Esophagus squamous epithelium (tissue), 5 donors: ENCODE measurements around the gene REC114. TPM values are rescaled to one million over a fixed set of nuclear protein-coding genes. Genes with fewer than 3 reads are reported as not detected.

Source experiments
- DNase-seq: peaks from one replicate; lab custom pipeline; 2025; lab: John Stamatoyannopoulos, UW
- H3K27ac ChIP-seq, 4 donors: fragments of 200-600 bp; sonication (generic); one replicate each; pipeline ENCODE4 v1.5.1; 2016 to 2019; ENCODE audit warnings: mild to moderate bottlenecking in 1 of 4
- H3K27me3 ChIP-seq, 4 donors: fragments of 200-600 bp; sonication (generic); 1 replicate in 3 of 4; 2 replicates in 1 of 4; pipeline versions ENCODE4 v1.5.1 to v1.6.0; 2017 to 2021; ENCODE audit warnings: antibody characterized with exemption in 1 of 4
- H3K36me3 ChIP-seq, 3 donors: fragments of 200-600 bp; sonication (generic); one replicate each; pipeline ENCODE4 v1.5.1; 2016 to 2019
- H3K4me1 ChIP-seq, 3 donors: fragments of 200-600 bp; sonication (generic); one replicate each; pipeline ENCODE4 v1.5.1; 2017 to 2019
- H3K4me3 ChIP-seq, 4 donors: fragments of 200-600 bp; sonication (generic); 1 replicate in 3 of 4; 2 replicates in 1 of 4; pipeline ENCODE4 v1.5.1; 2016 to 2019; ENCODE audit warnings: mild to moderate bottlenecking in 2 of 4, moderate library complexity in 1 of 4
- H3K9me3 ChIP-seq, 3 donors: fragments of 200-600 bp; sonication (generic); one replicate each; pipeline ENCODE4 v1.5.1; 2016 to 2019
- CTCF ChIP-seq, 6 experiments: fragments of 450-650 bp in 4 of 6; fragments of 200-600 bp in 2 of 6; sonication (generic) in 2 of 6; IDR thresholded peaks; one replicate each; pipeline ENCODE4 v1.5.1; 2016 to 2019; ENCODE audit warnings: antibody characterized with exemption in 6 of 6, mild to moderate bottlenecking in 4 of 6, moderate library complexity in 4 of 6
- POLR2A ChIP-seq, 4 donors: fragments of 450-650 bp; IDR thresholded peaks; one replicate each; pipeline ENCODE4 v1.6.1; 2017; ENCODE audit warnings: antibody characterized with exemption in 4 of 4, mild to moderate bottlenecking in 4 of 4, moderate library complexity in 3 of 4
- WGBS, 2 donors: methylation state at CpG; one replicate each; pipeline ENCODE4 v1.1.5; 2018; 5-methylcytosine and 5-hydroxymethylcytosine counted together
- intact Hi-C: fragments of 100-400 bp; cut with DNase I; formaldehyde crosslinking; loops from one replicate; pipeline ENCODE4 v1.15.0; 2022
- total RNA-seq, 4 donors: library from RNA; depleted of rRNA; stranded (reverse); fragments of >200 nt; gene quantifications; one replicate each; pipeline ENCODE4 v1.1.0, GENCODE V29; 2016
- donor health status: DM: yes; HTN: yes; CAD: no.

REC114 gene
- total RNA-seq, 4 donors from 2014 or later = not detected

GRCh38 chr15:73518876-73519733, 76.1 kb downstream of the REC114 start:
- Histone ChIP-seq H3K27ac (no peak overlapping the region), H3K4me1 (no peaks in the 10 kb centered on the region), H3K4me3 (no peak overlapping the region), H3K27me3 (no peaks in the 10 kb centered on the region), H3K9me3 (no peaks in the 10 kb centered on the region), H3K36me3 (no peaks in the 10 kb centered on the region)
- no peak for DNase-seq
- 79 to 88% methylated on average over 5 of the region's 5 CpGs for WGBS, 2 donors
- TF ChIP-seq CTCF (IDR thresholded peaks at IDR 0.05) (no peak), POLR2A (IDR thresholded peaks at IDR 0.05) (no peak)
- intact Hi-C loops = no loop called here

GRCh38 chr15:73522011-73522410, 79.0 kb downstream of the REC114 start:
- 35 to 52% methylated on average over 1 of the region's 1 CpG for WGBS, 2 donors
- no peaks in the 10 kb centered on the region for H3K27me3 ChIP-seq
- no peaks in the 10 kb centered on the region for H3K4me1 ChIP-seq
- no peak overlapping the region for H3K27ac ChIP-seq
- H3K4me3 ChIP-seq = no peak overlapping the region
- TF ChIP-seq CTCF (IDR thresholded peaks at IDR 0.05) = no peak
- TF ChIP-seq POLR2A (IDR thresholded peaks at IDR 0.05) = no peak
- H3K36me3 ChIP-seq = no peaks in the 10 kb centered on the region
- DNase-seq = no peak
- intact Hi-C loops = no loop called here
- H3K9me3 ChIP-seq = no peaks in the 10 kb centered on the region

- intact Hi-C loops = no loop called here
- no peaks in the 10 kb centered on the region for H3K9me3 ChIP-seq
- no peaks in the 10 kb centered on the region for H3K27me3 ChIP-seq
- no peaks in the 10 kb centered on the region for H3K4me1 ChIP-seq
- H3K36me3 ChIP-seq = no peaks in the 10 kb centered on the region
- no peak overlapping the region for H3K27ac ChIP-seq
- TF ChIP-seq POLR2A (IDR thresholded peaks at IDR 0.05) (no peak), CTCF (IDR thresholded peaks at IDR 0.05) (no peak)
- WGBS, 2 donors = 82 to 86% methylated on average over 1 of the region's 1 CpG
- H3K4me3 ChIP-seq = no peak overlapping the region
- no peak for DNase-seq
Measured at GRCh38 chr15:73524919-73525318, 82.0 kb downstream of the REC114 start.

- Histone ChIP-seq H3K4me1 (no peaks in the 10 kb centered on the region), H3K36me3 (peaks cover 0 to 4% (median 0%) of the 10 kb centered on the region in 3 donors), H3K27ac (no peak overlapping the region), H3K9me3 (no peaks in the 10 kb centered on the region), H3K27me3 (no peaks in the 10 kb centered on the region), H3K4me3 (no peak overlapping the region)
- WGBS, 2 donors = 89 to 96% methylated on average over 2 of the region's 2 CpGs
- DNase-seq = no peak
- no peak for TF ChIP-seq POLR2A (IDR thresholded peaks at IDR 0.05)
- no peak for TF ChIP-seq CTCF (IDR thresholded peaks at IDR 0.05)
- intact Hi-C loops = no loop called here
Measured at GRCh38 chr15:73527598-73527997, 84.6 kb downstream of the REC114 start.

- no peak overlapping the region for H3K4me3 ChIP-seq
- 55% methylated on average over 3 of the region's 3 CpGs for WGBS, 2 donors
- H3K9me3 ChIP-seq = no peaks in the 10 kb centered on the region
- no peaks in the 10 kb centered on the region for H3K27me3 ChIP-seq
- intact Hi-C loops = no loop called here
- DNase-seq = no peak
- no peak overlapping the region for H3K27ac ChIP-seq
- TF ChIP-seq CTCF (IDR thresholded peaks at IDR 0.05) (no peak), POLR2A (IDR thresholded peaks at IDR 0.05) (no peak)
- H3K36me3 ChIP-seq = peaks cover 0 to 4% (median 0%) of the 10 kb centered on the region in 3 donors
- H3K4me1 ChIP-seq = no peaks in the 10 kb centered on the region
Measured at GRCh38 chr15:73530649-73531048, 87.7 kb downstream of the REC114 start.
